LHCN-M2 (cell line): ENCODE measurements around the gene ADARB2. TPM values are rescaled to one million over a fixed set of nuclear protein-coding genes. Genes with fewer than 3 reads are reported as not detected.
"Not testable (repeated sequence)": the region's sequence is repeated elsewhere in the genome, so short reads cannot be mapped to it uniquely, and the experiment has no call there.

Experiments used
- DNase-seq: peaks from one replicate; pipeline ENCODE4 v3.0.0-alpha.2; 2012; ENCODE audit warnings: low read depth
- total RNA-seq: library from RNA; depleted of rRNA; stranded (reverse); fragments of >200 nt; gene quantifications from 2 replicates; pipeline ENCODE4 v1.2.3, GENCODE V29; 2014

The ADARB2 gene
- total RNA-seq, 1 experiment from 2014 or later, result 0.11 TPM

GRCh38 chr10:1178506-1178905, 558.8 kb downstream of the ADARB2 start:
- no peak for DNase-seq

DNA sequence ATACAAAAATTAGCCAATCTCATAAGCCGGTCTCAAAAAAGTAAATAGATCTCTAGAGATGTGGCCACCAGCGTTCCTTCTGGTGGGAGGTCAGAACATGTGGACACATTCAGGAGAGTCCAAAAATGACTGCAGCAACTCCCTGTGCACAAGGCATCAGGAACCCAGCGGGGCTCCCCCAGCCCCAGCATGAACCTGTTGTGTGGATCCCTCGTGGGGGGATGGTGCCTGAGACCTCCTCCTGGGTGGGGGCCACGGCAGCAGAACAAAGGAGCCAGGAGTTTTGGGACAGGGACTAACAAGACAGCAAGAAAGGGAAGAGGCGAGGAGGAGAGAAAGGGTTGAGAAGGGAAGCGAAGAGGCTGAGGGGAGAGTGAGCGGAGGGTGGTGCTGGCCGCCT, 559.4 kb downstream of the ADARB2 start:
- no peak for DNase-seq

DNA sequence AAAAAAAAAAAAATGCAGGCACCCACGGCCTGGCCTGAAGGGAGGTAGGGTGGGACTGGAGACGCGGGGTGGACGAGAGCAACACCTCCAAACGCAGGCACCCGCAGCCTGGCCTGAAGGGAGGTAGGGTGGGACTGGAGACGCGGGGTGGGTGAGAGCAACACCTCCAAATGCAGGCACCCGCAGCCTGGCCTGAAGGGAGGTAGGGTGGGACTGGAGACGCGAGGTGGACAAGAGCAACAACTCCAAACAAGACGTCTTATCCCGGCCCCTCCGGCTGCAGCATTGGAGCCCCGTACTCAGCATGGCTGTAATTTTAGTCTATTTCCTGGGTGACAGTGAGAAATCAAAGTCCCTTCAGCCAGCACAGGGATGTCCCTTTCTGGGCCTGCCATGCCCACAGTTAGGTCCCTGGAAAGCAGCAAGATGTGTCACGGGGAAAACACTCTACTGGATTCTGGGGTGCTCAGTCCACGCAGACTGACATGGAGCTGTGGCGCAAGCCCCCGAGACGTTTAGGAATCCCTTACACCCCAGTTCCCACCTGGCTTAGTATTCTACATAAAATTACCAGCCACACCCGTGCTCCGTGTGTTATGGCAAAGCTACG, 561.3 kb downstream of the ADARB2 start:
- no peak for DNase-seq

DNA sequence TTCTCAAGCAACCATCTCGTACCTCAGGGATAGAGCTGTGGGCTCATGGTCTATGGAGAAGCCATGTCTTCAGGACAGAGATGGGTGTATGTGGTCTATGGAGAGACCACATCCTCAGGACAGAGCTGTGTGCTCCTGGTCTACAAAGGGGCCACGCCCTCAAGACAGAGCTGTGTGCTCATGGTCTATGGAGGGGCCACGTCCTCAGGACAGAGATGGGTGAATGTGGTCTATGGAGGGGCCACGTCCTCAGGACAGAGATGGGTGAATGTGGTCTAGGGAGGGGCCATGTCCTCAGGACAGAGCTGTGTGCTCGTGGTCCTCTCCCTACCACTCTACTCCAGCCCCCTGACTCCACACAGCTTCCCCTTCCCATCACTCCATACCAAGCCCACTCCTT, 563.3 kb downstream of the ADARB2 start:
- DNase-seq, result no peak

DNA sequence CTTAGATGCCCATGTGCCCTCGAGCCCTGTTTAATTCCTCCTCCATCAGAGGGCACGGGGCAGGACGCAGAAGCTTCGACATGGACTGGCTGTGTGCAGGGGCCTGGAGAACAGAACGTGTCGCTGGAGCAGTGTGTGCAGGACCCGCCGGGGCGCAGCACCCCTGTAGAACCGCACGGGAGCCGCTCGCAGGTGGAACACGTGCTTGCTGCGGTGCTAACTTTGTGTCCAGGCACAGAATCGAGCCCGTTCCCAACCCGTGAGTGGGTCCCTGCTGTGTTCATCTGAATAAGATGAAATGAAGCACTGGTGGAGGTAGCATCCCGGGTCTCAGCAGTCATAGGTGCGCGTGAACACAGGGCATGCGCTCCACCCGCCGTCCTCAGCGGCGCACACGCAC, 564.2 kb downstream of the ADARB2 start:
- no peak for DNase-seq

GRCh38 chr10:1172256-1172984, 564.9 kb downstream of the ADARB2 start:
- no peak for DNase-seq

GRCh38 chr10:1171586-1171985, 565.7 kb downstream of the ADARB2 start:
- no peak for DNase-seq

GRCh38 chr10:1171182-1171581, 566.1 kb downstream of the ADARB2 start:
- no peak for DNase-seq

- DNase-seq, result no peak
These were observed 566.5 kb downstream of the ADARB2 start for GRCh38 chr10:1170867-1171180.

DNA sequence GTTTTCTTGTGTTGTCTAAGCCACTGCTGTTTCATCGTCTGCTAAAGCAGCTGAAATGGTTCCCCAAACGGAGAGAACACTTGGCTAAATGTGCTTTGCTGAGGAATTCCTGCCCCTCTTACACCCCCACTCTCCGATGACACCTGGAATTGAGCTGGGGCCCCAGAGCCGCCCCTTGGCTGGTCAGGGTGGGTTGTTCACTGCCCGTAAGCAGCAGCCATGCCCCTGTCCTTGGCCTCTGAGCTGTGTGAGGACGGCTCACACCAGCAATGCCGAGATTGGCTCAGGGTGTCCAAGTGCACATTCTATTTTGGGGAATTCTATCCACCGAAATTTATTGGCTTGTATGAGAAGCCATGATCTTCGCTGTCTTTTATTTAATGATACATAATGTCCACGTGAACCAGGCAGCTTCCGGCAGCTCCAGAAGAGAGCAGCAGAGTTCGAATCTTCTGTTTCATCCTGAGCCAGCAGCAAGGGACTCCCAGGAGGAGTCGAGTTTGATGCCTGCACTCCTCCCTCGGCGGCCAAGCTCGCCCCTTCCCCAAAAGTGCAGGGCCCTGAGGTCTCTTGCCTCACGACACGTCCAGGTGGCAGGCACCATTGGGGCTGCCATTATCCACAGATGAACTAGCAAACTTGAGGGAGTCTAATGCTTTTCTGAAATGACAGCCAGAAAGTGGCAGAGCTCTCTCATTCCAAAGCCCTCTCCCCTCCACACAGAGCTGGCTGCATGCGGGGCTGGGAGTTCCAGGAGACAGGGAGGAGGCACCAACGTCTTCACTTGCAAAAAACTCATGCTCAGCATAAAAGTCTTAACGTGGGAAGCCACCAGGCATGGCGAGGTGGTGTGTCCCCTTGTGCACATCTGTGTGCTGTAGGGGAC, 567.1 kb downstream of the ADARB2 start:
- DNase-seq, result no peak

GRCh38 chr10:1169186-1169885, 568.0 kb downstream of the ADARB2 start:
- DNase-seq, result no peak

DNA sequence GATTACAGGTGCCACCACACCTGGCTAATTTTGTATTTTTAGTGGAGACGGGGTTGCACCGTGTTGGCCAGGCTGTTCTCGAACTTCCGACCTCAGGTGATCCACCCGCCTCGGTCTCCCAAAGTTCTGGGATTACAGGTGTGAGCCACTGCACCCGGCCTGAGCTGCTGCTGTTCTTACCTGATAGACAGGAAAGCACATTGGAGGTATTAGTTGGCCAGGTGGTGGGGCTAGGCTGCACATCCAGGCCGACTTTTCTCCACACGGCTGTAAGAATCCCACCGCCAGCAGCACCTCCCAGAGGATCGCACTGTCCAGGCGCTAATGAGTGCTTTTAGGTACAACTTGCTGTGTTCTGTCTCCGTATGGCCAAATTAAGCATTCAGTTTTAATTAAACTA, 568.6 kb downstream of the ADARB2 start:
- no peak for DNase-seq

- DNase-seq, result no peak
These were observed 570.5 kb downstream of the ADARB2 start for GRCh38 chr10:1166828-1167275.

- DNase-seq, result no peak
These were observed 571.1 kb downstream of the ADARB2 start for GRCh38 chr10:1166101-1166827.

GRCh38 chr10:1163831-1164230, 573.5 kb downstream of the ADARB2 start:
- DNase-seq, result no peak

DNA sequence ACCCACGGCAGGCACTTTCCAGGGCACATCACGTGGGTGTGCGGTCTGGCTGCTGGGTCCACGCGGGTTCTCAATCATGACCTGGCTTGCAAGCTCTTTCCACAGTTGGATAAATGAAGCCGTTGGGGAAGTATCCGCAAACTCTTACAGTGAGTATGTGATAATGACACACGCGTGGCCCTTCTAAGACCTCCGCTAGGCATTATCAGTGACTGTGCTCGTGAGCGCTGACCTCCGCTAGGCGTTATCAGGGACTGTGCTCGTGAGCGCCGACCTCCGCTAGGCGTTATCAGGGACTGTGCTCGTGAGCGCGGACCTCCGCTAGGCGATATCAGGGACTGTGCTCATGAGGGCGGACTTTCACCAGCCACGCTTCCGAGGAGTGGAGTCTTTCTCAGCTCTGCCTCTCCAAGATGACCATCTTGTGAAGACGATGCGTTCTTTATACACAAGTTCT, 574.1 kb downstream of the ADARB2 start:
- DNase-seq, result no peak

- no peak for DNase-seq
These were observed 574.7 kb downstream of the ADARB2 start for GRCh38 chr10:1162481-1163203.

GRCh38 chr10:1161315-1161673, 576.0 kb downstream of the ADARB2 start:
- DNase-seq, result not testable (repeated sequence)

DNA sequence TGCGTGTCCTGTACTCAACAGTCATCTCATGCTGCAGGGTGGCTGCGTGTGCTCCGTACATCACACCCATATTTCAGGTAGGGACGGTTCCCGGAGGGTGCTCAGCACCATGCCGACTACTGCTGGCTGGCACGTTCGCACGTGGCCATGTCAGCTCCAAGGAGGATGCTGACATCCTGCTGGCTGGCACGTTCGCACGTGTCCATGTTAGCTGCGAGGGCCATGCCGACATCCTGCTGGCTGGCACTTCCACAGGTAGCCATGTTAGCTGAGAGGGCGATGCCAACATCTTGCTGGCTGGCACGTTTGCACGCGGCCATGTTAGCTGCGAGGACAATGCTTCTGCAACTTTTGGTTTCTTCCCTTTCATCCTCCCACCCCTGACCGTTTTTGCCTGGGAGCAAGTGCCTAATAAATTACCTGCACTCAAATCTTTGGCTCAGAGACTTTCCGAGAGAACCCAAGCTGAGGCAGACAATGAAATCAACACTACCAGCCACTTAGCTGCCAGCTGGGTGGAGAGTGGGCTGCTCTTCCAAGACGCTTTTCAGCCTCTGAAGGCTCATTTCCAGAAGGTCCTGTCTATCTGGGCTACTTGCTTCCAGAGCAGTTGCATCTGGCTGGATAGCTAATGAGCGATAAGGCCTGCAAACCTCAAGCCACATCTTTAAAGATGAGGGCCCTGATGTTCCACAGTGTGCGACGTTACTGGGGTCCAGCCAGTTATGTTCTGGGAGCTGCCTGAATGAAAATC, 576.6 kb downstream of the ADARB2 start:
- no peak for DNase-seq
